ENCODE results near the gene CAVIN3. TPM values are rescaled to one million over a fixed set of nuclear protein-coding genes. Genes with fewer than 3 reads are reported as not detected.

The CAVIN3 gene
- 237 and 269 TPM in 2 replicates for total RNA-seq (2014; rRNA removed; shearing (Covaris generic))

DNA sequence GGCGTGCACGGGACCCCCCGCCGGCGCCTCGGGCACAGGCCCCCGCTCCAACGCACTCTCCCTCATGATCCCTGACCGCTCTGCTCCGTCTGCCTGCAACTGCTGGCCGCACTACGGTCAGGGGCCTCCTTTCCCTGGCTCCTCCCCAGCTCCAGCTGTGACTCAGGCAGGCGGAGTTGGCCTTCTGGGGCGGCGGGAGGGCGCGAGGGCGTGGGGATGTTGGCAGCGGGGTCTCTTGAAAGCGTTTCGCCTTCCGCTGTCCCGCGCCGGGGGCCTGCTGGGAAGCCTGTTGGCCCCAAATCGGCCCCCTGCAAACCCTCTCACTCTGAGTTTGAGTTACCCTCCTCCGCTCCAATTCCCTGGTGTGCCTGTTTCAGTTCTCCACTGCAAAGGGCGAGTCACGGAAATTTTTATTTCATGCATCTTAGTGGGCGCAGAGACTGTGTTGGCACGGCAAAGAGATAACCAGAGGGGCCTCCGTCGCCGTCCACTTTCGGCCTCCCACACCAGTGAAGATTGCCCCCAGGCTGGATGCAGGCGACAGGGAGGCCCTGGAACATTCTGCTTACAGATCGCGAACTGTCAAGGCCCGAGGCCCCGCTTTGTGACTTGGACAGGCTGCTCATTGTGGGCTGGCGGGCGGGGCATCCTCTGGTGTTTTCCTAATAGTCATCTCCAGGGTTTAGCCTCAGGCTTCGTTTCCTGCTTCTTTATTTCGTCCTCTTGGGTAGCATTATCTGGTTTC, at the start of gene CAVIN3:
Gene CAVIN3, minus strand, starts transcription at position 91 of the 745 bp plus-strand sequence. Its CDS starts 25 bp downstream, at position 66.

Other genes with a start within 250 kb of the CAVIN3 start
- gene OR56B4, start 212.8 kb downstream of the CAVIN3 start, total RNA-seq (2014; rRNA removed; shearing (Covaris generic)), result not detected in 2 replicates
- not detected in 2 replicates for gene OR52B2, start 150.2 kb downstream of the CAVIN3 start, total RNA-seq (2014; rRNA removed; shearing (Covaris generic))
- gene OR52W1, start 121.3 kb downstream of the CAVIN3 start, total RNA-seq (2014; rRNA removed; shearing (Covaris generic)), result not detected in 2 replicates
- gene C11orf42, start 114.9 kb downstream of the CAVIN3 start, total RNA-seq (2014; rRNA removed; shearing (Covaris generic)), result not detected in 2 replicates
- gene FHIP1B, start 85.9 kb downstream of the CAVIN3 start, total RNA-seq (2014; rRNA removed; shearing (Covaris generic)), result 11.0 and 25.3 TPM in 2 replicates
- not detected in 2 replicates for gene CNGA4, start 81.4 kb downstream of the CAVIN3 start, total RNA-seq (2014; rRNA removed; shearing (Covaris generic))
- not detected in 2 replicates for gene CCKBR, start 60.7 kb downstream of the CAVIN3 start, total RNA-seq (2014; rRNA removed; shearing (Covaris generic))
- gene SMPD1, start 70.0 kb upstream of the CAVIN3 start, total RNA-seq (2014; rRNA removed; shearing (Covaris generic)), result 10.2 and 10.3 TPM in 2 replicates
- 20.5 and 23.3 TPM in 2 replicates for gene APBB1, start 98.6 kb upstream of the CAVIN3 start, total RNA-seq (2014; rRNA removed; shearing (Covaris generic))
- gene HPX, start 120.5 kb upstream of the CAVIN3 start, total RNA-seq (2014; rRNA removed; shearing (Covaris generic)), result 0.45 and 0.53 TPM in 2 replicates
- 12.4 TPM in 2 replicates for gene TRIM3, start 153.4 kb upstream of the CAVIN3 start, total RNA-seq (2014; rRNA removed; shearing (Covaris generic))
- gene ARFIP2, start 160.8 kb upstream of the CAVIN3 start, total RNA-seq (2014; rRNA removed; shearing (Covaris generic)), result 72.9 and 85.0 TPM in 2 replicates
- 24.4 and 34.9 TPM in 2 replicates for gene TIMM10B, start 161.0 kb upstream of the CAVIN3 start, total RNA-seq (2014; rRNA removed; shearing (Covaris generic))
- 12.2 and 12.9 TPM in 2 replicates for gene DNHD1, start 176.8 kb upstream of the CAVIN3 start, total RNA-seq (2014; rRNA removed; shearing (Covaris generic))